Measurements from ENCODE around the gene VAV3. TPM values are rescaled to one million over a fixed set of nuclear protein-coding genes. Genes with fewer than 3 reads are reported as not detected.

Gene VAV3
- polyA plus RNA-seq, 1 of the 3 experiments (the other 2 are of a cell fraction), result not detected

DNA sequence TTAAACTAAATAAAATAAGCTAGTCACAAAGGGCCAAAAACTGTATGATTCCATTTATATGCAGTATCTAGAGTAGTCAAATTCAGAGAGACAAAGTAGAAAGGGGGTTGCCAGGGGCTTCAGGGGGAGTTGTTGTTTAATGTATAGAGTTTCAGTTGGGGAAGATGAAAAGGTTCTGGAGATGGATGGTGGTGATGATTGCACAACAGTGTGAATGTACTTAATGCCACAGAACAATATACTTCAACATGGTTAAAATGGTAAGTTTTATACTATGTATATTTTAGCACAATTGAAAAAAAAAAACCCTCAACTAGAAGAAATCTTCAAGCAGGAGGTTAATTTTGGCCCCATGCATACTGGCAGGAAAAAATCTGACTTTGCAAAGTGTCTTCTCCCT is 24.3 kb downstream of the VAV3 start:
- ChIA-PET CTCF (interaction anchor here (1.9 kb wide), 1 partner anchor 184 kb away, joined by 6 read pairs; no protein-coding TSS in a partner anchor), POLR2A (no interaction called here)
- no peaks in the 10 kb centered on the region for H3K9me3 ChIP-seq

DNA sequence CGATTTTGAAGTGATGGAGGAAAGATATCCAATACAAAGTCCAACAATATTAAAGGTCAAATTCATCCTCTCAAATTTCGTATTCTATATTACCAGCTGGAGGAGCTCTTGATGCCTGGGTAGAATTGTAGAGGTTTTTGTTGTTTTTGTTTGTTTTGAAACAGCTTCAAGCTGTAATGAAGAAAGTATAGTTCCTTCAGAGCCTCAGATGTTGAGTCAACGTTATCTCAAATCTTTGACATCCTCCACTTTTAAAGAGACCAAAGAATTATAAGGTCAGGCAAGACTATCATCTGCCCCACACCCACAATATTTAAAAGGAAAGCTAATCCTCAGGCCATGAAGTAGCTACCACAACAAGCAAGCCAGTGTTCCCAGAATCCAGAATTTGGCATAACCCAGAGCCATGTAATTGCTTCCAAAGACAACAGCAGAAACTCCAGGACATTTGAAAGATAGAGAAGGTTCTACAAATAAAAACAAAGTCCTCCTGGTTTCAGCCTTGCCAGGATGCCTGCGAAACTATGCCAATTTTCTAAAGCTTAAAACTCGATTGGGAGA is 24.9 kb downstream of the VAV3 start:
- no peak for DNase-seq
- Histone ChIP-seq H3K4me1 (ENCODE audit: control insufficient read depth in 1 of 2, insufficient read depth in 2 of 2, low read depth in 1 of 2, low read length in 1 of 2) (peaks cover 7 to 11% of the 10 kb centered on the region in 2 experiments; a peak in 3 of 4 replicates), H2AFZ (ENCODE audit: low read depth) (no peak overlapping the region), H3K27ac (ENCODE audit: low read depth in 2 of 2, low read length in 1 of 2) (no peak overlapping the region), H3K4me3 (ENCODE audit: low read depth in 2 of 2, low read length in 1 of 2) (no peak overlapping the region), H3K4me2 (no peak overlapping the region), H3F3A (replicated peaks; ENCODE audit: insufficient read depth) (no peaks in the 10 kb centered on the region), H3K27me3 (ENCODE audit: insufficient read depth) (no peaks in the 10 kb centered on the region), H3K79me2 (ENCODE audit: insufficient read depth) (no peaks in the 10 kb centered on the region), H3K36me3 (replicated peaks in 1 of 2; ENCODE audit: control insufficient read depth in 1 of 2, insufficient read depth in 2 of 2, low read length in 1 of 2) (no peaks in the 10 kb centered on the region), H3K9me3 (no peaks in the 10 kb centered on the region), H3K9me2 (no peaks in the 10 kb centered on the region), H4K20me1 (ENCODE audit: insufficient read depth) (no peaks in the 10 kb centered on the region), H3K9ac (no peak overlapping the region)
- 46% methylated on average over 5 of the region's 5 CpGs for WGBS (ENCODE audit: low lambda C conversion rate)
- ChIA-PET POLR2A (no interaction called here), CTCF (interaction anchor here (0.7 to 1.9 kb wide), 2 partner anchors 15 to 185 kb away, joined by 3 to 6 read pairs; no protein-coding TSS in a partner anchor)
- TF ChIP-seq RCOR1 (IDR thresholded peaks at IDR 0.05; ENCODE audit: low read length) (no peak), FOXM1 (IDR thresholded peaks at IDR 0.05; ENCODE audit: low read depth) (no peak), NRF1 (IDR thresholded peaks at IDR 0.05; ENCODE audit: low read depth, low read length) (no peak), FOXJ3 (CRISPR knock-in tag; IDR thresholded peaks at IDR 0.05) (no peak), JUND (IDR thresholded peaks at IDR 0.05) (no peak), GATA2 (CRISPR knock-in tag; IDR thresholded peaks at IDR 0.05) (no peak), TCF12 (IDR thresholded peaks at IDR 0.05) (no peak), EZH2phosphoT487 (IDR thresholded peaks at IDR 0.05; ENCODE audit: borderline replicate concordance, low read depth) (no peak), RAD21 (IDR thresholded peaks at IDR 0.05; ENCODE audit: low read length) (no peak)

More for the DNA sequence above, 24.3 kb downstream of the VAV3 start:
- TF ChIP-seq CHD2 (IDR thresholded peaks at IDR 0.05; ENCODE audit: low read length, partially characterized antibody), result no peak
- Histone ChIP-seq H3K4me3 (ENCODE audit: low read depth in 2 of 2, low read length in 1 of 2) (no peak overlapping the region), H4K20me1 (ENCODE audit: insufficient read depth) (no peaks in the 10 kb centered on the region), H3K79me2 (ENCODE audit: insufficient read depth) (no peaks in the 10 kb centered on the region), H3F3A (replicated peaks; ENCODE audit: insufficient read depth) (no peaks in the 10 kb centered on the region), H3K9ac (no peak overlapping the region), H3K36me3 (replicated peaks in 1 of 2; ENCODE audit: control insufficient read depth in 1 of 2, insufficient read depth in 2 of 2, low read length in 1 of 2) (no peaks in the 10 kb centered on the region), H3K4me2 (no peak overlapping the region), H3K9me2 (no peaks in the 10 kb centered on the region), H3K4me1 (ENCODE audit: control insufficient read depth in 1 of 2, insufficient read depth in 2 of 2, low read depth in 1 of 2, low read length in 1 of 2) (peaks cover 7 to 9% of the 10 kb centered on the region in 2 experiments; a peak in 3 of 4 replicates), H3K27me3 (ENCODE audit: insufficient read depth) (no peaks in the 10 kb centered on the region), H2AFZ (ENCODE audit: low read depth) (no peak overlapping the region), H3K27ac (ENCODE audit: low read depth in 2 of 2, low read length in 1 of 2) (no peak overlapping the region)
- no peak for DNase-seq

DNA sequence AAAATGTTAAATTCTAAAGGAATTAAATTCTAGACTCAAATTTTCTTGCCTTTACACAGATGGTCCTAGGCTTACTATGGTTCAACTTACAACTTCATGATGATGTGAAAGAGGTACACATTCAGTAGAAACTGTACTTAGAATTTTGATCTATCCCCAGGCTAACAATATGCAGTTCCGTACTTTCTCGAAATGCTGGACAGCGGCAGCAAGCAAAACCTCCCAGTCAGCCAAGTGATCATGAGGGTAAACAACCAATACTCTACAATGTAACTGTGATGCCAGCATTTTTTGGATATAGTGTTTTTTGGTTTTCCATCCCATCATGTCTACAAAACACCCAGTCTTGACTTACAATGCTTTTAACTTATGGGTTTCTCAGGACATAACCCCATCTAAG is 25.7 kb downstream of the VAV3 start:
- no peaks in the 10 kb centered on the region for H4K20me1 ChIP-seq (ENCODE audit: insufficient read depth)
- TF ChIP-seq, protein P1, sequence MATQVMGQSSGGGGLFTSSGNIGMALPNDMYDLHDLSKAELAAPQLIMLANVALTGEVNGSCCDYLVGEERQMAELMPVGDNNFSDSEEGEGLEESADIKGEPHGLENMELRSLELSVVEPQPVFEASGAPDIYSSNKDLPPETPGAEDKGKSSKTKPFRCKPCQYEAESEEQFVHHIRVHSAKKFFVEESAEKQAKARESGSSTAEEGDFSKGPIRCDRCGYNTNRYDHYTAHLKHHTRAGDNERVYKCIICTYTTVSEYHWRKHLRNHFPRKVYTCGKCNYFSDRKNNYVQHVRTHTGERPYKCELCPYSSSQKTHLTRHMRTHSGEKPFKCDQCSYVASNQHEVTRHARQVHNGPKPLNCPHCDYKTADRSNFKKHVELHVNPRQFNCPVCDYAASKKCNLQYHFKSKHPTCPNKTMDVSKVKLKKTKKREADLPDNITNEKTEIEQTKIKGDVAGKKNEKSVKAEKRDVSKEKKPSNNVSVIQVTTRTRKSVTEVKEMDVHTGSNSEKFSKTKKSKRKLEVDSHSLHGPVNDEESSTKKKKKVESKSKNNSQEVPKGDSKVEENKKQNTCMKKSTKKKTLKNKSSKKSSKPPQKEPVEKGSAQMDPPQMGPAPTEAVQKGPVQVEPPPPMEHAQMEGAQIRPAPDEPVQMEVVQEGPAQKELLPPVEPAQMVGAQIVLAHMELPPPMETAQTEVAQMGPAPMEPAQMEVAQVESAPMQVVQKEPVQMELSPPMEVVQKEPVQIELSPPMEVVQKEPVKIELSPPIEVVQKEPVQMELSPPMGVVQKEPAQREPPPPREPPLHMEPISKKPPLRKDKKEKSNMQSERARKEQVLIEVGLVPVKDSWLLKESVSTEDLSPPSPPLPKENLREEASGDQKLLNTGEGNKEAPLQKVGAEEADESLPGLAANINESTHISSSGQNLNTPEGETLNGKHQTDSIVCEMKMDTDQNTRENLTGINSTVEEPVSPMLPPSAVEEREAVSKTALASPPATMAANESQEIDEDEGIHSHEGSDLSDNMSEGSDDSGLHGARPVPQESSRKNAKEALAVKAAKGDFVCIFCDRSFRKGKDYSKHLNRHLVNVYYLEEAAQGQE (IDR thresholded peaks at IDR 0.05; ENCODE audit: low read depth, low read length), result peak; percentile 84
- no peak for TF ChIP-seq FOSL2 (IDR thresholded peaks at IDR 0.05; ENCODE audit: borderline replicate concordance, low read depth)
- H3K4me3 ChIP-seq (ENCODE audit: low read depth in 2 of 2, low read length in 1 of 2), result no peak overlapping the region
- H3K79me2 ChIP-seq (ENCODE audit: insufficient read depth), result no peaks in the 10 kb centered on the region
- no peak overlapping the region for H3K4me2 ChIP-seq
- H3F3A ChIP-seq (replicated peaks; ENCODE audit: insufficient read depth), result no peaks in the 10 kb centered on the region
- no peaks in the 10 kb centered on the region for H3K9me2 ChIP-seq
- no peaks in the 10 kb centered on the region for H3K9me3 ChIP-seq
- H2AFZ ChIP-seq (ENCODE audit: low read depth), result no peak overlapping the region
- DNase-seq, result no peak
- ChIA-PET CTCF (no interaction called here), POLR2A (no interaction called here)
- H3K4me1 ChIP-seq (ENCODE audit: control insufficient read depth in 1 of 2, insufficient read depth in 2 of 2, low read depth in 1 of 2, low read length in 1 of 2), result peaks cover 7 to 11% of the 10 kb centered on the region in 2 experiments; a peak in 3 of 4 replicates
- H3K27ac ChIP-seq (ENCODE audit: low read depth in 2 of 2, low read length in 1 of 2), result no peak overlapping the region
- no peaks in the 10 kb centered on the region for H3K36me3 ChIP-seq (replicated peaks in 1 of 2; ENCODE audit: control insufficient read depth in 1 of 2, insufficient read depth in 2 of 2, low read length in 1 of 2)
- 97% methylated on average over 3 of the region's 3 CpGs for WGBS (ENCODE audit: low lambda C conversion rate)
- H3K27me3 ChIP-seq (ENCODE audit: insufficient read depth), result no peaks in the 10 kb centered on the region
- no peak overlapping the region for H3K9ac ChIP-seq
